ENCODE data around the gene COL10A1. TPM values are rescaled to one million over a fixed set of nuclear protein-coding genes. Genes with fewer than 3 reads are reported as not detected.

The COL10A1 gene
- total RNA-seq, 2 donors from 2014 or later: 0.26 to 4.9 TPM

GRCh38 chr6:116145803-116146675 lies 20.1 kb upstream of the COL10A1 start:
- Histone ChIP-seq H3K36me3 (replicated peaks in 1 of 2; ENCODE audit: insufficient read depth in 1 of 2, low read depth in 2 of 2) (no peaks in the 10 kb centered on the region), H3K4me3 (no peak overlapping the region), H3K27me3 (no peaks in the 10 kb centered on the region), H3K4me1 (no peaks in the 10 kb centered on the region), H3K27ac (no peak overlapping the region), H3K9me3 (no peaks in the 10 kb centered on the region)
- intact Hi-C loops (cut with DNase I): no loop called here
- TF ChIP-seq CTCF (IDR thresholded peaks at IDR 0.05) (no peak), POLR2A (IDR thresholded peaks at IDR 0.05) (no peak)
- 49 to 67% methylated on average over 4 of the region's 4 CpGs for WGBS, 2 donors
- no peak for DNase-seq
- ATAC-seq: no peak

GRCh38 chr6:116144605-116145004 lies 18.7 kb upstream of the COL10A1 start:
- 66 to 67% methylated on average over 3 of the region's 3 CpGs for WGBS, 2 donors
- Histone ChIP-seq H3K4me1 (no peaks in the 10 kb centered on the region), H3K27ac (no peak overlapping the region), H3K4me3 (no peak overlapping the region), H3K27me3 (no peaks in the 10 kb centered on the region), H3K9me3 (no peaks in the 10 kb centered on the region), H3K36me3 (replicated peaks in 1 of 2; ENCODE audit: insufficient read depth in 1 of 2, low read depth in 2 of 2) (no peaks in the 10 kb centered on the region)
- DNase-seq (no peak), ATAC-seq (no peak)
- TF ChIP-seq POLR2A (IDR thresholded peaks at IDR 0.05) (no peak), CTCF (IDR thresholded peaks at IDR 0.05) (no peak)
- intact Hi-C loops (cut with DNase I): no loop called here

- H3K9me3 ChIP-seq: no peaks in the 10 kb centered on the region
- TF ChIP-seq CTCF (IDR thresholded peaks at IDR 0.05) (no peak), POLR2A (IDR thresholded peaks at IDR 0.05) (no peak)
- H3K4me1 ChIP-seq: no peaks in the 10 kb centered on the region
- no peaks in the 10 kb centered on the region for H3K36me3 ChIP-seq (replicated peaks in 1 of 2; ENCODE audit: insufficient read depth in 1 of 2, low read depth in 2 of 2)
- no peak overlapping the region for H3K27ac ChIP-seq
- ATAC-seq (no peak), DNase-seq (peak in 1 of 4 donors; percentile 16)
- no peaks in the 10 kb centered on the region for H3K27me3 ChIP-seq
- no peak overlapping the region for H3K4me3 ChIP-seq
- 91 to 93% methylated on average over 4 of the region's 4 CpGs for WGBS, 2 donors
- intact Hi-C loops (cut with DNase I): no loop called here
These were observed 14.0 kb upstream of the COL10A1 start for GRCh38 chr6:116139917-116140316.

- ATAC-seq (no peak), DNase-seq (no peak)
- H3K4me1 ChIP-seq: no peaks in the 10 kb centered on the region
- no peak overlapping the region for H3K27ac ChIP-seq
- WGBS, 2 donors: 85 to 90% methylated on average over 5 of the region's 5 CpGs
- no peaks in the 10 kb centered on the region for H3K9me3 ChIP-seq
- intact Hi-C loops (cut with DNase I): no loop called here
- H3K27me3 ChIP-seq: no peaks in the 10 kb centered on the region
- no peaks in the 10 kb centered on the region for H3K36me3 ChIP-seq (replicated peaks in 1 of 2; ENCODE audit: insufficient read depth in 1 of 2, low read depth in 2 of 2)
- TF ChIP-seq POLR2A (IDR thresholded peaks at IDR 0.05) (no peak), CTCF (IDR thresholded peaks at IDR 0.05) (no peak)
- H3K4me3 ChIP-seq: no peak overlapping the region
These were observed 11.0 kb upstream of the COL10A1 start for GRCh38 chr6:116136933-116137340.

GRCh38 chr6:116136373-116136772 lies 10.4 kb upstream of the COL10A1 start:
- no peak overlapping the region for H3K27ac ChIP-seq
- intact Hi-C loops (cut with DNase I): no loop called here
- WGBS, 2 donors: 80 to 93% methylated on average over 1 of the region's 1 CpG
- H3K4me3 ChIP-seq: no peak overlapping the region
- TF ChIP-seq CTCF (IDR thresholded peaks at IDR 0.05): no peak
- no peak for TF ChIP-seq POLR2A (IDR thresholded peaks at IDR 0.05)
- ATAC-seq: no peak
- H3K36me3 ChIP-seq (replicated peaks in 1 of 2; ENCODE audit: insufficient read depth in 1 of 2, low read depth in 2 of 2): no peaks in the 10 kb centered on the region
- H3K27me3 ChIP-seq: no peaks in the 10 kb centered on the region
- DNase-seq: no peak
- H3K4me1 ChIP-seq: no peaks in the 10 kb centered on the region
- H3K9me3 ChIP-seq: no peaks in the 10 kb centered on the region
